Fibroblast of skin of right quadriceps (primary cell): ENCODE measurements around the gene MALL.
"Not testable (repeated sequence)": the region's sequence is repeated elsewhere in the genome, so short reads cannot be mapped to it uniquely, and the experiment has no call there.

ENCODE experiments used
- DNase-seq: peaks from one replicate; pipeline ENCODE4 v3.0.0-alpha.2; 2013

Gene MALL

GRCh38 chr2:110115291-110116032 lies at the start of gene MALL:
TSS of gene MALL (minus strand) at chr2:110115822. CDS start at chr2:110115792, 30 bp downstream.
- no peak for DNase-seq

GRCh38 chr2:110157153-110157793 lies 41.7 kb upstream of the MALL start:
- DNase-seq = peak; percentile 66

- not testable (repeated sequence) for DNase-seq
These were observed 39.2 kb upstream of the MALL start for GRCh38 chr2:110154828-110155227.

GRCh38 chr2:110154188-110154587 lies 38.6 kb upstream of the MALL start:
- not testable (repeated sequence) for DNase-seq

GRCh38 chr2:110153416-110153815 lies 37.8 kb upstream of the MALL start:
- peak; percentile 13 for DNase-seq

GRCh38 chr2:110152943-110153342 lies 37.3 kb upstream of the MALL start:
- no peak for DNase-seq

GRCh38 chr2:110149330-110150220 lies 34.0 kb upstream of the MALL start:
- DNase-seq = peak; percentile 81

- DNase-seq = no peak
These were observed 31.3 kb upstream of the MALL start for GRCh38 chr2:110146945-110147332.

GRCh38 chr2:110146183-110146944 lies 30.7 kb upstream of the MALL start:
- no peak for DNase-seq

- DNase-seq = no peak
These were observed 28.4 kb upstream of the MALL start for GRCh38 chr2:110143982-110144381.

GRCh38 chr2:110140401-110140800 lies 24.8 kb upstream of the MALL start:
- DNase-seq = no peak

GRCh38 chr2:110134025-110134424 lies 18.4 kb upstream of the MALL start:
- DNase-seq = no peak

- DNase-seq = no peak
These were observed 15.5 kb upstream of the MALL start for GRCh38 chr2:110131166-110131565.

GRCh38 chr2:110130757-110131156 lies 15.1 kb upstream of the MALL start:
- no peak for DNase-seq

GRCh38 chr2:110126906-110127305 lies 11.3 kb upstream of the MALL start:
- no peak for DNase-seq

GRCh38 chr2:110126086-110126773 lies 10.6 kb upstream of the MALL start:
- DNase-seq = peak; percentile 39

- peak; percentile 66 for DNase-seq
These were observed 9.5 kb upstream of the MALL start for GRCh38 chr2:110124939-110125691.

GRCh38 chr2:110124038-110124825 lies 8.6 kb upstream of the MALL start:
- DNase-seq = no peak

- no peak for DNase-seq
These were observed 6.0 kb upstream of the MALL start for GRCh38 chr2:110121592-110121991.

GRCh38 chr2:110121052-110121334 lies 5.4 kb upstream of the MALL start:
- no peak for DNase-seq
